WTC11 (cell line): ENCODE results near the gene PKNOX1. TPM values are rescaled to one million over a fixed set of nuclear protein-coding genes. Genes with fewer than 3 reads are reported as not detected.
A peak's percentile ranks its signal among the peaks of the same experiment; 100 is the strongest.

Experiments
- ATAC-seq: fragments of 200-7000 bp; cut with Tn5 transposase; 2 replicates; pipeline ENCODE4 v1.10.0; 2021; ENCODE audit warnings: mild to moderate bottlenecking, moderate library complexity
- CTCF ChIA-PET: fragments of 300-600 bp; sonication (Branson Sonifier 250); formaldehyde crosslinking; loops from one replicate; lab custom pipeline; 2021; ENCODE audit warnings: antibody characterized with exemption; lab: Charles Lee
- POLR2A ChIA-PET: fragments of 350-600 bp; sonication (Branson Sonifier 250); formaldehyde crosslinking; loops from one replicate; lab custom pipeline; 2021; ENCODE audit warnings: antibody characterized with exemption; lab: Charles Lee
- DNase-seq: peaks from one replicate; pipeline ENCODE4 v3.0.0; 2021; ENCODE audit warnings: low spot score
- H3K27ac Mint-ChIP-seq: 2 replicates; pipeline ENCODE4 v1.8.0; 2021; ENCODE audit warnings: mixed read lengths
- H3K27me3 Mint-ChIP-seq: 2 replicates; pipeline ENCODE4 v1.8.0; 2021; ENCODE audit warnings: low read depth, mild to moderate bottlenecking, moderate library complexity, mixed read lengths
- H3K36me3 Mint-ChIP-seq: 2 replicates; pipeline ENCODE4 v1.8.0; 2021; ENCODE audit warnings: mixed read lengths
- H3K4me1 Mint-ChIP-seq: 2 replicates; pipeline ENCODE4 v1.8.0; 2022; ENCODE audit warnings: mixed read lengths
- H3K4me3 Mint-ChIP-seq: 2 replicates; pipeline ENCODE4 v1.8.0; 2021; ENCODE audit warnings: mild to moderate bottlenecking, moderate library complexity, mixed read lengths
- H3K9me3 Mint-ChIP-seq: 2 replicates; pipeline ENCODE4 v1.8.0; 2021; ENCODE audit warnings: mixed read lengths
- ATF2 ChIP-seq: sonication (generic); formaldehyde crosslinking; IDR thresholded peaks from 2 replicates; pipeline ENCODE4 v1.8.1; 2022; ENCODE audit warnings: low read depth, missing genetic modification reagents, borderline replicate concordance
- ATF3 ChIP-seq: sonication (generic); formaldehyde crosslinking; conservative IDR thresholded peaks from 2 replicates; pipeline ENCODE4 v1.8.1; 2022; ENCODE audit warnings: mild to moderate bottlenecking, missing genetic modification reagents
- ATF6 ChIP-seq: sonication (generic); formaldehyde crosslinking; IDR thresholded peaks from 2 replicates; pipeline ENCODE4 v1.8.1; 2023; ENCODE audit warnings: mild to moderate bottlenecking, missing genetic modification reagents
- CBFB ChIP-seq: sonication (generic); formaldehyde crosslinking; IDR thresholded peaks from 2 replicates; pipeline ENCODE4 v1.8.1; 2022; ENCODE audit warnings: mild to moderate bottlenecking, low read depth, missing genetic modification reagents
- ESRRA ChIP-seq: sonication (generic); formaldehyde crosslinking; IDR thresholded peaks from 2 replicates; pipeline ENCODE4 v1.8.1; 2022; ENCODE audit warnings: mild to moderate bottlenecking, missing genetic modification reagents, borderline replicate concordance
- FOXJ3 ChIP-seq: sonication (generic); formaldehyde crosslinking; IDR thresholded peaks from 2 replicates; pipeline ENCODE4 v1.9.0; 2021; ENCODE audit warnings: missing genetic modification reagents, mild to moderate bottlenecking, borderline replicate concordance
- FOXP1 ChIP-seq: sonication (generic); formaldehyde crosslinking; IDR thresholded peaks from 2 replicates; pipeline ENCODE4 v1.8.0; 2022; ENCODE audit warnings: missing genetic modification reagents, mild to moderate bottlenecking, moderate library complexity, borderline replicate concordance
- GABPB1 ChIP-seq: sonication (generic); formaldehyde crosslinking; IDR thresholded peaks from 2 replicates; pipeline ENCODE4 v1.8.1; 2023; ENCODE audit warnings: mild to moderate bottlenecking, missing genetic modification reagents
- HMGXB4 ChIP-seq: sonication (generic); formaldehyde crosslinking; IDR thresholded peaks from 2 replicates; pipeline ENCODE4 v1.8.1; 2023; ENCODE audit warnings: mild to moderate bottlenecking, moderate library complexity, missing genetic modification reagents
- KAT7 ChIP-seq: sonication (generic); formaldehyde crosslinking; IDR thresholded peaks from 2 replicates; pipeline ENCODE4 v1.8.1; 2023; ENCODE audit warnings: missing genetic modification reagents, mild to moderate bottlenecking, borderline replicate concordance
- MAX ChIP-seq: sonication (generic); formaldehyde crosslinking; IDR thresholded peaks from 2 replicates; pipeline ENCODE4 v1.8.0; 2022; ENCODE audit warnings: mild to moderate bottlenecking, missing genetic modification reagents
- MYBL2 ChIP-seq: sonication (generic); formaldehyde crosslinking; IDR thresholded peaks from 2 replicates; pipeline ENCODE4 v1.8.1; 2023; ENCODE audit warnings: mild to moderate bottlenecking, moderate library complexity, missing genetic modification reagents
- NFYB ChIP-seq: sonication (generic); formaldehyde crosslinking; conservative IDR thresholded peaks from 2 replicates; pipeline ENCODE4 v1.8.0; 2022; ENCODE audit warnings: low read depth, missing genetic modification reagents
- SMAD4 ChIP-seq: sonication (generic); formaldehyde crosslinking; IDR thresholded peaks from 2 replicates; pipeline ENCODE4 v1.8.0; 2022; ENCODE audit warnings: mild to moderate bottlenecking, missing genetic modification reagents
- TP53 ChIP-seq: sonication (generic); formaldehyde crosslinking; IDR thresholded peaks from 2 replicates; pipeline ENCODE4 v1.8.1; 2023; ENCODE audit warnings: mild to moderate bottlenecking, missing genetic modification reagents
- ZNF121 ChIP-seq: sonication (generic); formaldehyde crosslinking; IDR thresholded peaks from 2 replicates; pipeline ENCODE4 v1.8.0; 2023; ENCODE audit warnings: missing genetic modification reagents
- ZNF263 ChIP-seq: sonication (generic); formaldehyde crosslinking; IDR thresholded peaks from 2 replicates; pipeline ENCODE4 v1.8.1; 2022; ENCODE audit warnings: low read depth, mild to moderate bottlenecking, moderate library complexity, missing genetic modification reagents
- ZNF532 ChIP-seq: fragments of 250-450 bp; sonication (Bioruptor Pico); IDR thresholded peaks from 2 replicates; pipeline ENCODE4 v1.9.0; 2021; ENCODE audit warnings: mild to moderate bottlenecking, borderline replicate concordance
- total RNA-seq: library from RNA; stranded (reverse); gene quantifications from 3 replicates; pipeline ENCODE4 v1.2.3, GENCODE V29; 2021
- TF ChIP-seq, protein P1 (sequence below): sonication (generic); formaldehyde crosslinking; IDR thresholded peaks from 2 replicates; pipeline ENCODE4 v1.8.1; 2023; ENCODE audit warnings: mild to moderate bottlenecking, missing genetic modification reagents, borderline replicate concordance
- TF ChIP-seq, protein P2 (sequence below): sonication (generic); formaldehyde crosslinking; IDR thresholded peaks from 2 replicates; pipeline ENCODE4 v1.8.1; 2023; ENCODE audit warnings: mild to moderate bottlenecking, missing genetic modification reagents

The PKNOX1 gene
- total RNA-seq, 1 experiment from 2014 or later: 23.0 TPM

DNA sequence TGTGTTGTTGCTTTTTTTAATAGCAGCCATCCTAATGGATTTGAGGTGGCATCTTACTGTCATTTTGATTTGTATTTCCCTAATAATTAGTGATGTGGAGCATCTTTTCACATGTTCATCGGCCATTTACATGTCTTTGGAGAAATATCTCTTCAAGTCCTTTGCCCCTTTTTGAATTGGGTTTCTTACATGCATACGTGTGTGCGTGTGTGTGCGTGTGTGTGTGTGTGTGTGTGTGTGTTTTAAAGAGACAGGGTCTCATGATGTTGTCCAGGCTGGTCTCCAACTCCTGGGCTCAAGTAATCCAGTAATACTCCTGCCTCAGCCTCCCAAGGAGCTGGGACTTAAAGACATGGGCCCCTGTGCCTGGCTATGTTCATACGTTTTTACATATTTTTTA lies 9.5 kb downstream of the PKNOX1 start:
- Mint-ChIP-seq H3K27me3 (no peaks in the 10 kb centered on the region; the same call in 1 of the 2 replicates), H3K27ac (no peak overlapping the region), H3K9me3 (no peaks in the 10 kb centered on the region), H3K4me3 (no peak overlapping the region), H3K36me3 (peaks cover 16% of the 10 kb centered on the region), H3K4me1 (peaks cover 65% of the 10 kb centered on the region)
- CTCF ChIA-PET: no interaction called here
- no peak for ATAC-seq
- TF ChIP-seq MYBL2 (CRISPR knock-in tag) (no peak), ZNF263 (no peak), KAT7 (no peak), FOXJ3 (CRISPR knock-in tag) (no peak), ESRRA (CRISPR knock-in tag) (no peak), CBFB (no peak), ATF6 (no peak), ZNF121 (CRISPR knock-in tag) (no peak), FOXP1 (CRISPR knock-in tag) (no peak), TP53 (CRISPR knock-in tag) (no peak), SMAD4 (no peak), HMGXB4 (CRISPR knock-in tag) (no peak), ATF2 (CRISPR knock-in tag) (no peak), GABPB1 (no peak), NFYB (no peak)
- TF ChIP-seq, protein P1, sequence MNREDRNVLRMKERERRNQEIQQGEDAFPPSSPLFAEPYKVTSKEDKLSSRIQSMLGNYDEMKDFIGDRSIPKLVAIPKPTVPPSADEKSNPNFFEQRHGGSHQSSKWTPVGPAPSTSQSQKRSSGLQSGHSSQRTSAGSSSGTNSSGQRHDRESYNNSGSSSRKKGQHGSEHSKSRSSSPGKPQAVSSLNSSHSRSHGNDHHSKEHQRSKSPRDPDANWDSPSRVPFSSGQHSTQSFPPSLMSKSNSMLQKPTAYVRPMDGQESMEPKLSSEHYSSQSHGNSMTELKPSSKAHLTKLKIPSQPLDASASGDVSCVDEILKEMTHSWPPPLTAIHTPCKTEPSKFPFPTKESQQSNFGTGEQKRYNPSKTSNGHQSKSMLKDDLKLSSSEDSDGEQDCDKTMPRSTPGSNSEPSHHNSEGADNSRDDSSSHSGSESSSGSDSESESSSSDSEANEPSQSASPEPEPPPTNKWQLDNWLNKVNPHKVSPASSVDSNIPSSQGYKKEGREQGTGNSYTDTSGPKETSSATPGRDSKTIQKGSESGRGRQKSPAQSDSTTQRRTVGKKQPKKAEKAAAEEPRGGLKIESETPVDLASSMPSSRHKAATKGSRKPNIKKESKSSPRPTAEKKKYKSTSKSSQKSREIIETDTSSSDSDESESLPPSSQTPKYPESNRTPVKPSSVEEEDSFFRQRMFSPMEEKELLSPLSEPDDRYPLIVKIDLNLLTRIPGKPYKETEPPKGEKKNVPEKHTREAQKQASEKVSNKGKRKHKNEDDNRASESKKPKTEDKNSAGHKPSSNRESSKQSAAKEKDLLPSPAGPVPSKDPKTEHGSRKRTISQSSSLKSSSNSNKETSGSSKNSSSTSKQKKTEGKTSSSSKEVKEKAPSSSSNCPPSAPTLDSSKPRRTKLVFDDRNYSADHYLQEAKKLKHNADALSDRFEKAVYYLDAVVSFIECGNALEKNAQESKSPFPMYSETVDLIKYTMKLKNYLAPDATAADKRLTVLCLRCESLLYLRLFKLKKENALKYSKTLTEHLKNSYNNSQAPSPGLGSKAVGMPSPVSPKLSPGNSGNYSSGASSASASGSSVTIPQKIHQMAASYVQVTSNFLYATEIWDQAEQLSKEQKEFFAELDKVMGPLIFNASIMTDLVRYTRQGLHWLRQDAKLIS: no peak
- POLR2A ChIA-PET: no interaction called here
- DNase-seq: no peak

- Mint-ChIP-seq H3K27me3 (no peaks in the 10 kb centered on the region; the same call in 1 of the 2 replicates), H3K36me3 (peaks cover 7% of the 10 kb centered on the region; the same call in 1 of the 2 replicates), H3K9me3 (no peaks in the 10 kb centered on the region), H3K4me3 (no peak overlapping the region), H3K4me1 (peaks cover 54% of the 10 kb centered on the region), H3K27ac (peak overlapping the region; percentile 61)
- ATAC-seq: no peak
- DNase-seq: no peak
- ChIA-PET CTCF (no interaction called here), POLR2A (interaction anchor here (1.3 to 1.4 kb wide), 2 partner anchors 9 to 12 kb away, joined by 4 read pairs; partner anchors contain the start of gene PKNOX1)
- TF ChIP-seq, protein P2, sequence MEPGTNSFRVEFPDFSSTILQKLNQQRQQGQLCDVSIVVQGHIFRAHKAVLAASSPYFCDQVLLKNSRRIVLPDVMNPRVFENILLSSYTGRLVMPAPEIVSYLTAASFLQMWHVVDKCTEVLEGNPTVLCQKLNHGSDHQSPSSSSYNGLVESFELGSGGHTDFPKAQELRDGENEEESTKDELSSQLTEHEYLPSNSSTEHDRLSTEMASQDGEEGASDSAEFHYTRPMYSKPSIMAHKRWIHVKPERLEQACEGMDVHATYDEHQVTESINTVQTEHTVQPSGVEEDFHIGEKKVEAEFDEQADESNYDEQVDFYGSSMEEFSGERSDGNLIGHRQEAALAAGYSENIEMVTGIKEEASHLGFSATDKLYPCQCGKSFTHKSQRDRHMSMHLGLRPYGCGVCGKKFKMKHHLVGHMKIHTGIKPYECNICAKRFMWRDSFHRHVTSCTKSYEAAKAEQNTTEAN (CRISPR knock-in tag): no peak
- no peak for TF ChIP-seq ZNF532
- no peak for TF ChIP-seq MAX
- TF ChIP-seq ATF3: no peak
Observed at GRCh38 chr21:42986125-42986783, 11.9 kb downstream of the PKNOX1 start.
